Testis (tissue), 3 donors: ENCODE measurements around the gene HLA-A. TPM values are rescaled to one million over a fixed set of nuclear protein-coding genes. Genes with fewer than 3 reads are reported as not detected.

ENCODE experiments used
- DNase-seq: peaks from one replicate; pipeline ENCODE4 v3.0.0-alpha.2; 2019
- H3K27ac ChIP-seq, 2 donors: fragments of 200-600 bp; sonication (generic); one replicate each; pipeline ENCODE4 v1.5.1; 2019
- H3K27me3 ChIP-seq: fragments of 200-600 bp; sonication (generic); one replicate; pipeline ENCODE4 v1.5.1; 2019
- H3K36me3 ChIP-seq: fragments of 200-600 bp; sonication (generic); one replicate; pipeline ENCODE4 v1.5.1; 2017; ENCODE audit warnings: low read depth; ENCODE audit errors: missing control alignments
- H3K4me1 ChIP-seq: fragments of 200-600 bp; sonication (generic); one replicate; pipeline ENCODE4 v1.5.1; 2019
- H3K4me3 ChIP-seq, 2 donors: fragments of 200-600 bp; sonication (generic); one replicate each; pipeline ENCODE4 v1.5.1; 2017 to 2019
- H3K9me3 ChIP-seq: fragments of 200-600 bp; sonication (generic); one replicate; pipeline ENCODE4 v1.5.1; 2017
- CTCF ChIP-seq, 3 experiments: fragments of 450-650 bp in 2 of 3; fragments of 200-600 bp in 1 of 3; sonication (generic) in 1 of 3; IDR thresholded peaks; one replicate each; pipeline ENCODE4 v1.5.1; 2016 to 2019; ENCODE audit warnings: antibody characterized with exemption in 3 of 3, mild to moderate bottlenecking in 2 of 3, moderate library complexity in 1 of 3
- POLR2A ChIP-seq: fragments of 450-650 bp; IDR thresholded peaks from one replicate; pipeline ENCODE4 v1.6.1; 2017; ENCODE audit warnings: antibody characterized with exemption, mild to moderate bottlenecking, moderate library complexity
- WGBS, 2 donors: methylation state at CpG; one replicate each; pipeline ENCODE4 v1.1.5; 2018; 5-methylcytosine and 5-hydroxymethylcytosine counted together
- intact Hi-C: fragments of 100-400 bp; cut with DNase I; formaldehyde crosslinking; loops from one replicate; pipeline ENCODE4 v1.15.1; 2023; ENCODE audit warnings: low total_unique reads
- polyA plus RNA-seq: library from polyadenylated mRNA; stranded (reverse); fragments of 350-450 nt; fragmentation: Illumina TruSeq; extraction: RNeasy Lipid Tissue Mini Kit (QIAGEN cat#74804); gene quantifications from one replicate; pipeline ENCODE4 v1.2.3, GENCODE V29; 2014; ENCODE audit warnings: low read depth, low replicate concordance; ENCODE audit not compliant: insufficient read depth
- total RNA-seq, 2 donors: library from RNA; depleted of rRNA; stranded (reverse); fragments of >200 nt; gene quantifications; one replicate each; pipeline ENCODE4 v1.2.3, GENCODE V29; 2016

HLA-A gene
- total and polyA plus RNA-seq, 3 donors from 2014 or later = 282 to 586 (median 504) TPM

- Histone ChIP-seq H3K27ac (no peak overlapping the region), H3K27me3 (no peaks in the 10 kb centered on the region), H3K4me3 (no peak overlapping the region), H3K9me3 (no peaks in the 10 kb centered on the region), H3K4me1 (no peaks in the 10 kb centered on the region), H3K36me3 (no peaks in the 10 kb centered on the region)
- WGBS, 2 donors = 0 to 61% methylated on average over 4 to 6 of the region's 6 CpGs
- no peak for DNase-seq
- intact Hi-C loops = no loop called here
- TF ChIP-seq POLR2A = no peak
- TF ChIP-seq CTCF (IDR thresholded peaks at IDR 0.05) = no peak
Observed at GRCh38 chr6:29907637-29908340, 34.5 kb upstream of the HLA-A start.

- Histone ChIP-seq H3K36me3 (no peaks in the 10 kb centered on the region), H3K9me3 (no peaks in the 10 kb centered on the region), H3K4me1 (no peaks in the 10 kb centered on the region), H3K27me3 (no peaks in the 10 kb centered on the region), H3K27ac (no peak overlapping the region), H3K4me3 (no peak overlapping the region)
- no peak for TF ChIP-seq CTCF (IDR thresholded peaks at IDR 0.05)
- no peak for TF ChIP-seq POLR2A
- WGBS, 2 donors = 90 to 91% methylated on average over 3 of the region's 3 CpGs
- no peak for DNase-seq
- intact Hi-C loops = no loop called here
Observed at GRCh38 chr6:29908341-29908662, 34.0 kb upstream of the HLA-A start.

DNA sequence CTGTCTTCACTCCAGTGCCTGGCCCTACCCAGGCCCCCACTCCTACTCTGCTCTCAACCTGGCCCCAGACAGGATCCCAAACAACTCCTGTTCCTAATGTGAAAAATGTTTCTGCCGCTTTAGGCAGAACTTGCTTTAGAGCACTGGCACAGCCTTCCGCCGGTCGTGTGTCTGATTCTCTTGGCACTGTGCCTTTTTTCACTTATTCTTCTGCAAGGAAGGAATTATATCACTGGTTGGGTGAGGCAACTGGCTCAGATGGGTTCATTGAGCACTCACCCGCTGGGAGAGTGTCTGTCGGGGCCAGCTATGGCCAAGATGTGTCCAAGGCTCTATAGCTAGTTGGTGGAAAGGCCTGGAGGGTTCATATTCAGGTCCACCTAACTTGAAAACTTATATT, 33.6 kb upstream of the HLA-A start:
- Histone ChIP-seq H3K4me1 (no peaks in the 10 kb centered on the region), H3K9me3 (no peaks in the 10 kb centered on the region), H3K27ac (no peak overlapping the region), H3K36me3 (no peaks in the 10 kb centered on the region), H3K27me3 (no peaks in the 10 kb centered on the region), H3K4me3 (no peak overlapping the region)
- TF ChIP-seq CTCF (IDR thresholded peaks at IDR 0.05) = no peak
- no peak for TF ChIP-seq POLR2A
- no peak for DNase-seq
- intact Hi-C loops = no loop called here
- 32 to 75% methylated on average over 5 to 6 of the region's 6 CpGs for WGBS, 2 donors

DNA sequence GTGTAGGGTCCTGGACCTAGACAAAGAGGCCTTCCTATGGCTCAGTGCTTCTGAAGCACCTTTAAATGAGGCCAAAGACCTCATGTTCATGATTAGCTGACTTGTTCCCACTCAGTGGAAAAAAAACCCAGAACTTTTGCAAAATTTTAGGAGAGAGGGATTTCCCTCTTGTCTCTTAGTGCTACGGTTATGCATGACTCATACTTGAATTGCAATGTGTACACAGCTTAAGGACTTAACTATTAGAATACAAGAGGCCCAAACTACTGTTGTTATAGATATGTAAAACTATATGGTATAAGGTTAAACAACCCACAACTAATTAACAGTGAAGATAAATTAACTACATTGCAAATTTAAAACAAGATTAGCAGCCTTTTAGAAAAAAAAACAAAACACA, 32.3 kb upstream of the HLA-A start:
- Histone ChIP-seq H3K27me3 (no peaks in the 10 kb centered on the region), H3K36me3 (no peaks in the 10 kb centered on the region), H3K9me3 (no peaks in the 10 kb centered on the region), H3K4me3 (no peak overlapping the region), H3K4me1 (no peaks in the 10 kb centered on the region), H3K27ac (no peak overlapping the region)
- intact Hi-C loops = no loop called here
- no peak for DNase-seq
- 38% methylated on average over 1 of the region's 1 CpG for WGBS, 2 donors
- no peak for TF ChIP-seq CTCF (IDR thresholded peaks at IDR 0.05)
- no peak for TF ChIP-seq POLR2A

GRCh38 chr6:29912840-29913239, 29.5 kb upstream of the HLA-A start:
- Histone ChIP-seq H3K27me3 (no peaks in the 10 kb centered on the region), H3K36me3 (no peaks in the 10 kb centered on the region), H3K27ac (no peak overlapping the region), H3K4me1 (no peaks in the 10 kb centered on the region), H3K9me3 (no peaks in the 10 kb centered on the region), H3K4me3 (no peak overlapping the region)
- WGBS, 2 donors = 88 to 91% methylated on average over 2 of the region's 2 CpGs
- intact Hi-C loops = no loop called here
- no peak for DNase-seq
- TF ChIP-seq POLR2A = no peak
- TF ChIP-seq CTCF (IDR thresholded peaks at IDR 0.05) = no peak
